Liver (tissue), 9 donors: ENCODE results near the gene ZBP1. TPM values are rescaled to one million over a fixed set of nuclear protein-coding genes. Genes with fewer than 3 reads are reported as not detected.

Experiments
- DNase-seq: peaks from one replicate; pipeline ENCODE4 v3.0.0-alpha.2; 2017; ENCODE audit warnings: low spot score
- H3K27ac ChIP-seq, 2 donors: one replicate each; pipeline ENCODE4 v1.7.0; 2013; ENCODE audit warnings: inconsistent platforms in 2 of 2, low read length in 2 of 2, control low read depth in 1 of 2, low read depth in 1 of 2, mild to moderate bottlenecking in 1 of 2
- H3K27me3 ChIP-seq, 4 donors: one replicate each; pipeline versions ENCODE4 v1.6.1 to v1.7.0; 2013; ENCODE audit warnings: low read length in 3 of 4, inconsistent platforms in 1 of 4, mild to moderate bottlenecking in 1 of 4, moderate library complexity in 1 of 4; ENCODE audit not compliant: control insufficient read depth in 4 of 4, insufficient read depth in 4 of 4
- H3K36me3 ChIP-seq, 4 donors: one replicate each; pipeline versions ENCODE4 v1.6.1 to v1.7.0; 2013; ENCODE audit warnings: low read length in 3 of 4, mild to moderate bottlenecking in 3 of 4, low read depth in 1 of 4, moderate library complexity in 1 of 4; ENCODE audit not compliant: control insufficient read depth in 4 of 4, insufficient read depth in 3 of 4
- H3K4me1 ChIP-seq, 4 donors: one replicate each; pipeline versions ENCODE4 v1.6.1 to v1.7.0; 2013; ENCODE audit warnings: low read length in 3 of 4, mild to moderate bottlenecking in 3 of 4, moderate library complexity in 1 of 4; ENCODE audit not compliant: control insufficient read depth in 4 of 4, insufficient read depth in 4 of 4
- H3K4me3 ChIP-seq, 3 donors: one replicate each; pipeline versions ENCODE4 v1.6.1 to v1.7.0; 2013; ENCODE audit warnings: low read length in 3 of 3, control low read depth in 1 of 3, low read depth in 1 of 3, mild to moderate bottlenecking in 1 of 3
- H3K9ac ChIP-seq, 2 donors: one replicate each; pipeline ENCODE4 v1.7.0; 2013; ENCODE audit warnings: low read length in 2 of 2, mild to moderate bottlenecking in 2 of 2, moderate library complexity in 2 of 2, control low read depth in 1 of 2, low read depth in 1 of 2
- H3K9me3 ChIP-seq, 4 donors: one replicate each; pipeline versions ENCODE4 v1.6.1 to v1.7.0; 2013; ENCODE audit warnings: low read length in 3 of 4; ENCODE audit not compliant: control insufficient read depth in 4 of 4
- EGR1 ChIP-seq, 2 donors: IDR thresholded peaks; 2 replicates each; pipeline ENCODE4 v1.6.1; 2016 to 2018; ENCODE audit warnings: antibody characterized with exemption in 2 of 2, low read depth in 2 of 2
- FOXA2 ChIP-seq: IDR thresholded peaks from 2 replicates; pipeline ENCODE4 v1.6.1; 2016; ENCODE audit warnings: antibody characterized with exemption
- HNF4A ChIP-seq, 2 donors: conservative IDR thresholded peaks; 2 replicates each; pipeline ENCODE4 v1.6.1; 2016; ENCODE audit warnings: antibody characterized with exemption in 2 of 2, mild to moderate bottlenecking in 2 of 2
- HNF4G ChIP-seq: IDR thresholded peaks from 2 replicates; pipeline ENCODE4 v1.6.1; 2016; ENCODE audit warnings: antibody characterized with exemption
- JUND ChIP-seq, 2 donors: IDR thresholded peaks; 2 replicates each; pipeline ENCODE4 v1.6.1; 2016; ENCODE audit warnings: antibody characterized with exemption in 2 of 2
- NR2F2 ChIP-seq: IDR thresholded peaks from 2 replicates; pipeline ENCODE4 v1.6.1; 2016; ENCODE audit warnings: antibody characterized with exemption
- RAD21 ChIP-seq, 2 donors: IDR thresholded peaks; 2 replicates each; pipeline ENCODE4 v1.6.1; 2016; ENCODE audit warnings: antibody characterized with exemption in 2 of 2, mild to moderate bottlenecking in 2 of 2
- REST ChIP-seq: IDR thresholded peaks from 2 replicates; pipeline ENCODE4 v1.6.1; 2016; ENCODE audit warnings: antibody characterized with exemption, mild to moderate bottlenecking
- RXRA ChIP-seq, 2 donors: IDR thresholded peaks; 2 replicates each; pipeline ENCODE4 v1.6.1; 2017 to 2018; ENCODE audit warnings: antibody characterized with exemption in 2 of 2, mild to moderate bottlenecking in 1 of 2
- TAF1 ChIP-seq: conservative IDR thresholded peaks from 2 replicates; pipeline ENCODE4 v1.6.1; 2016; ENCODE audit warnings: antibody characterized with exemption, mild to moderate bottlenecking
- YY1 ChIP-seq: IDR thresholded peaks from 2 replicates; pipeline ENCODE4 v1.6.1; 2016; ENCODE audit warnings: antibody characterized with exemption, mild to moderate bottlenecking
- ZBTB33 ChIP-seq: IDR thresholded peaks from 2 replicates; pipeline ENCODE4 v1.6.1; 2016; ENCODE audit warnings: antibody characterized with exemption
- WGBS: extraction: QIAGEN DNeasy Blood & Tissue Kit; methylation state at CpG from one replicate; pipeline ENCODE4 v1.1.7; 2013; 5-methylcytosine and 5-hydroxymethylcytosine counted together
- polyA plus RNA-seq, 2 donors: library from polyadenylated mRNA; stranded (reverse) in 1 of 2; unstranded in 1 of 2; fragments of 200-250 nt in 1 of 2; fragments of >200 nt in 1 of 2; fragmentation: Nextera tagmentation in 1 of 2; extraction: Ambion mirVana in 1 of 2; gene quantifications; one replicate each; pipeline versions ENCODE4 v1.2.1 to v1.2.3, GENCODE V29; 2013 to 2015
- total RNA-seq, 2 donors: library from RNA; depleted of rRNA; stranded (reverse); fragments of >200 nt; gene quantifications; one replicate each; pipeline ENCODE4 v1.2.3, GENCODE V29; 2014
- donor health status: healthy.
- donor health status: healthy.
- donor health status: healthy.
- donor health status: healthy.
- donor health status: healthy.

Gene ZBP1
- total and polyA plus RNA-seq, 4 donors = 0.06 to 0.42 (median 0.13) TPM

- no peaks in the 10 kb centered on the region for H3K9me3 ChIP-seq
- no peak overlapping the region for H3K4me3 ChIP-seq
- WGBS = 88% methylated on average over 14 of the region's 14 CpGs
- H3K4me1 ChIP-seq = no peaks in the 10 kb centered on the region
- H3K9ac ChIP-seq = no peak overlapping the region
- no peak for DNase-seq
- no peaks in the 10 kb centered on the region for H3K27me3 ChIP-seq
- no peaks in the 10 kb centered on the region for H3K36me3 ChIP-seq
- H3K27ac ChIP-seq = no peak overlapping the region
- TF ChIP-seq RAD21 (IDR thresholded peaks at IDR 0.05) (no peak), ZBTB33 (no peak), FOXA2 (no peak), RXRA (IDR thresholded peaks at IDR 0.05) (no peak), NR2F2 (no peak), YY1 (no peak)
These were observed 44.8 kb upstream of the ZBP1 start for GRCh38 chr20:57664924-57665588.

GRCh38 chr20:57664476-57664875 is 44.2 kb upstream of the ZBP1 start:
- H3K4me1 ChIP-seq = no peaks in the 10 kb centered on the region
- 88% methylated on average over 20 of the region's 20 CpGs for WGBS
- no peaks in the 10 kb centered on the region for H3K27me3 ChIP-seq
- no peaks in the 10 kb centered on the region for H3K9me3 ChIP-seq
- TF ChIP-seq REST (no peak), HNF4G (no peak), ZBTB33 (no peak), EGR1 (IDR thresholded peaks at IDR 0.05; ENCODE audit: low read depth in 2 of 2) (no peak), JUND (IDR thresholded peaks at IDR 0.05) (no peak), HNF4A (conservative IDR thresholded peaks at IDR 0.05) (no peak), TAF1 (no peak), NR2F2 (no peak), YY1 (no peak), FOXA2 (no peak)
- no peaks in the 10 kb centered on the region for H3K36me3 ChIP-seq
- H3K27ac ChIP-seq = no peak overlapping the region
- H3K9ac ChIP-seq = no peak overlapping the region
- no peak overlapping the region for H3K4me3 ChIP-seq
- no peak for DNase-seq
